Body of pancreas (tissue), 4 donors: Measurements from ENCODE around the gene OGFR. TPM values are rescaled to one million over a fixed set of nuclear protein-coding genes. Genes with fewer than 3 reads are reported as not detected.

Source experiments
- ATAC-seq: fragments of 150-250 bp; one replicate; pipeline ENCODE4 v1.9.1; 2016
- DNase-seq, 4 donors: peaks; one replicate each; pipeline ENCODE4 v3.0.0-alpha.2; 2019
- H3K27ac ChIP-seq, 4 donors: fragments of 200-600 bp; sonication (generic); 1 replicate in 3 of 4; 2 replicates in 1 of 4; pipeline versions ENCODE4 v1.5.1 to v1.6.1; 2016 to 2019; ENCODE audit warnings: mild to moderate bottlenecking in 1 of 4, mixed read lengths in 1 of 4, moderate library complexity in 1 of 4
- H3K27me3 ChIP-seq, 2 donors: fragments of 200-600 bp; sonication (generic); one replicate each; pipeline ENCODE4 v1.6.0; 2016; ENCODE audit warnings: mild to moderate bottlenecking in 1 of 2
- H3K36me3 ChIP-seq, 2 donors: fragments of 200-600 bp; sonication (generic); replicated peaks in 1 of 2; 2 replicates each; pipeline ENCODE4 v1.5.1; 2016; ENCODE audit warnings: low read depth in 2 of 2; ENCODE audit not compliant: insufficient read depth in 1 of 2
- H3K4me1 ChIP-seq: fragments of 200-600 bp; sonication (generic); one replicate; pipeline ENCODE4 v1.6.0; 2016
- H3K4me3 ChIP-seq, 2 donors: fragments of 200-600 bp; sonication (generic); 1 replicate in 1 of 2; 2 replicates in 1 of 2; pipeline ENCODE4 v1.5.1; 2016 to 2019
- H3K9me3 ChIP-seq, 3 donors: fragments of 200-600 bp; sonication (generic); 1 replicate in 2 of 3; 2 replicates in 1 of 3; pipeline ENCODE4 v1.5.1; 2016
- POLR2A ChIP-seq, 3 donors: fragments of 450-650 bp; IDR thresholded peaks; one replicate each; pipeline ENCODE4 v1.6.1; 2016; ENCODE audit warnings: antibody characterized with exemption in 3 of 3, mild to moderate bottlenecking in 2 of 3
- WGBS, 2 donors: methylation state at CpG; one replicate each; pipeline ENCODE4 v1.1.5; 2017; 5-methylcytosine and 5-hydroxymethylcytosine counted together
- intact Hi-C: fragments of 100-400 bp; cut with DNase I; formaldehyde crosslinking; loops from one replicate; pipeline ENCODE4 v1.15.1; 2023
- total RNA-seq, 2 donors: library from RNA; depleted of rRNA; stranded (reverse); fragments of >200 nt; gene quantifications; one replicate each; pipeline ENCODE4 v1.1.0, GENCODE V29; 2016
- TF ChIP-seq, protein P1 (sequence below), 7 experiments: fragments of 450-650 bp in 4 of 7; fragments of 200-600 bp in 3 of 7; sonication (generic) in 3 of 7; IDR thresholded peaks; one replicate each; pipeline ENCODE4 v1.5.1; 2016 to 2019; ENCODE audit warnings: antibody characterized with exemption in 7 of 7

The OGFR gene
- total RNA-seq, 2 donors from 2014 or later, result 46.4 to 47.8 TPM

GRCh38 chr20:62816031-62816883, 11.6 kb downstream of the OGFR start:
- no peak overlapping the region for H3K27ac ChIP-seq
- WGBS, 2 donors, result 0 to 3% methylated on average over 3 to 45 of the region's 57 CpGs
- H3K9me3 ChIP-seq, result no peaks in the 10 kb centered on the region
- DNase-seq (no peak), ATAC-seq (peak; percentile 2)
- peaks cover 0 to 25% of the 10 kb centered on the region in 2 donors for H3K27me3 ChIP-seq
- intact Hi-C loops, result no loop called here
- peaks cover 49% of the 10 kb centered on the region for H3K4me1 ChIP-seq
- peaks cover 11 to 12% of the 10 kb centered on the region in 2 donors for H3K36me3 ChIP-seq
- no peak overlapping the region for H3K4me3 ChIP-seq
- TF ChIP-seq, protein P1, sequence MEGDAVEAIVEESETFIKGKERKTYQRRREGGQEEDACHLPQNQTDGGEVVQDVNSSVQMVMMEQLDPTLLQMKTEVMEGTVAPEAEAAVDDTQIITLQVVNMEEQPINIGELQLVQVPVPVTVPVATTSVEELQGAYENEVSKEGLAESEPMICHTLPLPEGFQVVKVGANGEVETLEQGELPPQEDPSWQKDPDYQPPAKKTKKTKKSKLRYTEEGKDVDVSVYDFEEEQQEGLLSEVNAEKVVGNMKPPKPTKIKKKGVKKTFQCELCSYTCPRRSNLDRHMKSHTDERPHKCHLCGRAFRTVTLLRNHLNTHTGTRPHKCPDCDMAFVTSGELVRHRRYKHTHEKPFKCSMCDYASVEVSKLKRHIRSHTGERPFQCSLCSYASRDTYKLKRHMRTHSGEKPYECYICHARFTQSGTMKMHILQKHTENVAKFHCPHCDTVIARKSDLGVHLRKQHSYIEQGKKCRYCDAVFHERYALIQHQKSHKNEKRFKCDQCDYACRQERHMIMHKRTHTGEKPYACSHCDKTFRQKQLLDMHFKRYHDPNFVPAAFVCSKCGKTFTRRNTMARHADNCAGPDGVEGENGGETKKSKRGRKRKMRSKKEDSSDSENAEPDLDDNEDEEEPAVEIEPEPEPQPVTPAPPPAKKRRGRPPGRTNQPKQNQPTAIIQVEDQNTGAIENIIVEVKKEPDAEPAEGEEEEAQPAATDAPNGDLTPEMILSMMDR (IDR thresholded peaks at IDR 0.05), result no peak
- TF ChIP-seq POLR2A (IDR thresholded peaks at IDR 0.05), result no peak

DNA sequence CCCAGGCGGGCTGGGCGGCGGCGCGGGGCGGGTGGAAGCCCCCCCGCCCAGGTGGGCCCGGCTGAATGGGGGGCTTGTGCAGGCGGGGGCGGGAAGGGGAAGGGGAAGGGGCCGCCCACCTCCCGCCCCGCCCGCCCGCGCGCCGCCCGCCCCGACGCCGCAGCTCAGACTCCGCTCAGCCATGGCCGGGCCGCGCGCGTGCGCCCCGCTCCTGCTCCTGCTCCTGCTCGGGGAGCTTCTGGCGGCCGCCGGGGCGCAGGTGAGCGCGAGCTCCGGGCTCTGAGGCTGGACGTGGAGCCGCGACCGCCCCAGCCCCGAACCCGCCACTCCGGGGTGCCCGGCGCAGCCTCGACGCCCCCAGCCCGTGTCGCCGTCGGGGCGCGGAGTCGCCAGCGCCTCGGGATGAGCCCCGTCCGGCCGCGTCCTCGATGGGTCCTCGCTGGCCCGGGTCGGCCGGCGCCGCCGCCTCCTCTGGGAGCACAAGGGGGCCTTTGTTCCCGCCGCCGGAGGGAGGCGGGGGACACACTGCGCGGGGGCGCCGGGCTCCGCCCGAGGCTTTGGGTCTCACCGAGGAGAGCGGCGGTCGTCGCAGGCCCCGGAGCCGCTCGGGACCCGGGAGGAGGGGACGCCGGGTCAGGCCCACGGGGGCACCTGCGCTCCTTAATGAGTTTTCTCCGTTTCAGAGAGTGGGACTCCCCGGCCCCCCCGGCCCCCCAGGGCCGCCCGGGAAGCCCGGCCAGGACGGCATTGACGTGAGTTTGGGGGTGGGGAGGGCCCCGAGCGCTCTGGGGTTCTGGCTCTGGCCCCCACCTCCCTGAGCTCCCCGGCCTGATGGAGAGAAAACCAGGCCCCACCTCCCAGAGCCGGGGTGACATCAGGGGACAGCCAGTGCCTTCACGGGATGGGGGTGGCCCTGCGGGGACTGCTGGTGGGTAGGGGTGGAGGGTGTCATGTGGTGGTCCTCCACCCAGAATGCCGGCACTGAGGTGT, 12.5 kb downstream of the OGFR start, which contains the start of gene COL9A3:
COL9A3 (plus strand) TSS at position 167 of the 990 bp plus-strand sequence; CDS start at position 182, 15 bp downstream.
- H3K36me3 ChIP-seq, result peaks cover 4 to 5% of the 10 kb centered on the region in 2 donors
- peaks cover 49% of the 10 kb centered on the region for H3K4me1 ChIP-seq
- WGBS, 2 donors, result 6% methylated on average over 33 of the region's 108 CpGs; no CpG with 5 or more reads in 1 of the 2 donors
- H3K4me3 ChIP-seq, result no peak within 1 kb of the TSS
- DNase-seq (peak in 2 of 4 donors; percentile 34 to 43), ATAC-seq (peak; percentile 51)
- no peaks in the 10 kb centered on the region for H3K9me3 ChIP-seq
- peak within 1 kb of the TSS in 2 of 4 donors; percentile 13 to 52 for H3K27ac ChIP-seq
- H3K27me3 ChIP-seq, result peaks cover 0 to 25% of the 10 kb centered on the region in 2 donors
- intact Hi-C loops, result no loop called here
- no peak for TF ChIP-seq POLR2A (IDR thresholded peaks at IDR 0.05)
- TF ChIP-seq, protein P1 (IDR thresholded peaks at IDR 0.05), result no peak

DNA sequence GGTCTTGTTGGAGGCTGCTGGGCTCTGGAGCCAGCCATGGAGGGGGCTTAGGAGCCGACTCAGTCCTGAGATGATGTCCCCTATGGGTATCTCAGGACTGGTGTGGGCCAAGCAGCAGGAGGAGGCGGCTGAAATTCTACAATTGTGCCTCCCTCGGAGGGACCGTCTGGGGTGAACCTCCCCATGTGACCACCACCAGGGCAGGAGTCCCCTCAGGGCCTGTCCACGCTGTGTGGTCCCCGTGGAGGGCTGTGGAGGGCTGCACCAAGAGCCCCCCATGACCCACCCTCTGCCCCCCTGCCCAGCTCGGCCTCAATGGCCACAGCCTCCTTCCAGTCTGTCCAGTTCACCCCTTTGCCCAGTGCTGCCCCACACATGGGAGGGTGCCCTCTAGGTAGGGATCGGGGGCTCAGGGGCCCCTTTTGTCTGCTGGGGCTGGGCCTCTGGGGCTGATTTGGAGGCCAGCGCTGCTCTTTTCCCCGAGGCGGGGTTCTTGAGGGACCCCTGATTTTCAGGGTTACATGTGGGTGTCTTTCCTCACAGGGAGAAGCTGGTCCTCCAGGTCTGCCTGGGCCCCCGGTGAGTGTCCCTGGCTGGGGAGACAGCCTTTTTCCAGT, 13.4 kb downstream of the OGFR start:
- TF ChIP-seq POLR2A (IDR thresholded peaks at IDR 0.05), result no peak
- TF ChIP-seq, protein P1 (IDR thresholded peaks at IDR 0.05), result no peak
- WGBS, 2 donors, result 54 to 58% methylated on average over 2 to 12 of the region's 12 CpGs
- intact Hi-C loops, result no loop called here
- Histone ChIP-seq H3K9me3 (no peaks in the 10 kb centered on the region), H3K27ac (peak overlapping the region in 3 of 4 donors; percentile 41 to 52 (median 52)), H3K4me3 (no peak overlapping the region), H3K4me1 (peaks cover 55% of the 10 kb centered on the region), H3K36me3 (no peaks in the 10 kb centered on the region), H3K27me3 (peaks cover 0 to 25% of the 10 kb centered on the region in 2 donors)
- ATAC-seq (no peak), DNase-seq (no peak)

DNA sequence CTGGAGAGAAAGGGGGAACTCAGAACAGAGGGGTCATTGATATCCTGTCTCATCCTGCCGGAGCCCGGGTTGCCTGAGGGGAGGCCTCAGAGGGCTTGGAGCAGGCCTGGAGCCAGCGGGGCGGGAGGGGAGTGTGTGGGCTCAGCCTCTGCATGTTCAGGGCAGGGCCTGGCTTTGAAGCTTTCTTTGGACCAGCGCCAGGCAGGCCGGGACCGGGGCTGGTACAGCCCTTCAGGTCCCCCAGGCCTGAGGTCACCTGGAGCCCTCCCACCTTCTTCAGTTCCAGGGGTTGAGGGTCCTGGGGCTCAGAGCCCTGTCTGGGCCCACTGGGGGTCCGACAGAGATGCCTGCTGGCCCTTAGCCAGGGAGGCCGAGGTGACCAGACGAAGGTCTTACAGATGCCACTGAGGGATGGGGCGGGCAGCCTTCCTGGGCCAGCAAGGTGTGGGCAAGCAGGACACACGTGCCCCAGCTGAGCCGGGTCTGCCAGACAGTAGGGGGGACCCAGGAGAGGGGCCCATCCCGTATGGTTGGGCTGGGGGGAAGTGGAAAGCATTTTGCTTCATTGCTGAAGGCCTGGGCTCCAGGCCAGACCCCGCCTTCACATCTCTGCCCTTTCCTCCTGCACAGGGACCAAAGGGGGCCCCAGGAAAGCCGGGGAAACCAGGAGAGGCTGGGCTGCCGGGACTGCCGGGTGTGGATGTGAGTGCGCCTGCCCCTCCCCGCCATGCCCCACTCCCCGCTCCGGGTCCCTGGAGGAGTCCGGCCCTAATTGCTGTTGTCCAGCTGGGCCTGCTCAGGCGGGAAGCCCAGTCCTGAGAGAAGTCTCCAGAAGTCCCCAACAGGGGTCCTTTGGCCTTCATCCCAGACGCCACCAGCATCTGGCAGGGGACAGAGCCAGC, 14.2 kb downstream of the OGFR start:
- Histone ChIP-seq H3K9me3 (no peaks in the 10 kb centered on the region), H3K27me3 (peaks cover 0 to 25% of the 10 kb centered on the region in 2 donors), H3K4me3 (no peak overlapping the region), H3K27ac (peak overlapping the region in 3 of 4 donors; percentile 41 to 52 (median 52)), H3K36me3 (no peaks in the 10 kb centered on the region), H3K4me1 (peaks cover 63% of the 10 kb centered on the region)
- peak; percentile 20 for ATAC-seq
- intact Hi-C loops, result no loop called here
- TF ChIP-seq, protein P1 (IDR thresholded peaks at IDR 0.05), result no peak
- TF ChIP-seq POLR2A (IDR thresholded peaks at IDR 0.05), result no peak
- WGBS, 2 donors, result 18 to 34% methylated on average over 10 to 25 of the region's 25 CpGs
- peak; percentile 53 to 79 (median 66) for DNase-seq
